ENCODE measurements around the gene GABPB1. TPM values are rescaled to one million over a fixed set of nuclear protein-coding genes. Genes with fewer than 3 reads are reported as not detected.
"Not testable (repeated sequence)": the region's sequence is repeated elsewhere in the genome, so short reads cannot be mapped to it uniquely, and the experiment has no call there.

GABPB1 gene
- total and polyA plus RNA-seq, 2 of the 13 experiments (the other 11 are each of a cell fraction or from before 2014, with no cell fraction given) = 17.5 to 39.5 TPM

DNA sequence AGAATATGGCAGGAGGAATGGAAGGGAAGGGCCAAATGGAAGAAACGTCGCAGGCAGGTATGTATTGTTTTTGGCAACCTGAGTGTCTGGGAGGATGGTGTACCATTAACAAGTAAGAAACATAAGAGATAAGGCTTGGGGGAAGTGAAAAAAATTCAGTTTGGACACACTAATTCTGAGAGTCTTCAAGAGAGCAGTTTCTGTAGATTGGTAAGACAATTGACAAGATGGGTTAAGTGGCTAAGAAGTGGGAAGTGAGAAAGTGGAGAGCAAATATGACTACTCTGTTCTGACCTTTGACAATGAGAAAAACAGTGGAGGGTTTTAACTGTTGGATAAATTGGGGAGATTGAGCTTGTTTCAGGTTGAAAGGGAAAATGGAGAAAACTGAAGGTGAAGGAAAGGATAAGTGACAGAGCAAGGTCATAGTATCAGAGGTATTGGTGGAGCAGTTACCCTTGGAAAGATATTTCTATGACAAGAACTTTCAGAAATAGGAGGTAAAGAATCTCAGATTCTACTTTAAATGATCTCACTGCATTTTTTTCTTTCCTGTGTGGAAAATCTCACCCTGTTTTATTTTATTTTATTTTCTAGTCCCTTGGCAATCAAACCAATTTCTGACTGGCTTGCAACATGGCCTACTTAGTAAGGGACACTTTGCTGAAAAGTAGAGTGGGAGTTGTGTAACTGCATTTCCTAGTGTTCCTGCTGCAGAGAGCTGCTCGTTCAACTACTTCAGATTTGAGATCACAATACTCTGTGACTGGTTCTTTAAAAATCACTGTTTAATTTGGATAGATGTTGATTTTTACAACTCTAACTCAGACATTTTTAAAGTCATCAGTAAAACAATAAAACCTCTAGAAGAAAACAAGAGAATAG is 23.1 kb upstream of the GABPB1 start (continued):
- TF ChIP-seq MBD4 (IDR thresholded peaks at IDR 0.05; ENCODE audit: borderline replicate concordance, low read length) = no peak
- TF ChIP-seq ZNF782 (CRISPR knock-in tag; IDR thresholded peaks at IDR 0.05; ENCODE audit: borderline replicate concordance) = no peak
- no peak for TF ChIP-seq HNRNPK (IDR thresholded peaks at IDR 0.05; ENCODE audit: low read depth, low read length, poor library complexity, severe bottlenecking)
- TF ChIP-seq ATF1 (CRISPR knock-in tag; IDR thresholded peaks at IDR 0.05) = no peak
- no peak for TF ChIP-seq ZNF180 (CRISPR knock-in tag; IDR thresholded peaks at IDR 0.05; ENCODE audit: borderline replicate concordance, low read depth)
- TF ChIP-seq, protein P1, sequence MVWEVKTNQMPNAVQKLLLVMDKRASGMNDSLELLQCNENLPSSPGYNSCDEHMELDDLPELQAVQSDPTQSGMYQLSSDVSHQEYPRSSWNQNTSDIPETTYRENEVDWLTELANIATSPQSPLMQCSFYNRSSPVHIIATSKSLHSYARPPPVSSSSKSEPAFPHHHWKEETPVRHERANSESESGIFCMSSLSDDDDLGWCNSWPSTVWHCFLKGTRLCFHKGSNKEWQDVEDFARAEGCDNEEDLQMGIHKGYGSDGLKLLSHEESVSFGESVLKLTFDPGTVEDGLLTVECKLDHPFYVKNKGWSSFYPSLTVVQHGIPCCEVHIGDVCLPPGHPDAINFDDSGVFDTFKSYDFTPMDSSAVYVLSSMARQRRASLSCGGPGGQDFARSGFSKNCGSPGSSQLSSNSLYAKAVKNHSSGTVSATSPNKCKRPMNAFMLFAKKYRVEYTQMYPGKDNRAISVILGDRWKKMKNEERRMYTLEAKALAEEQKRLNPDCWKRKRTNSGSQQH (CRISPR knock-in tag; IDR thresholded peaks at IDR 0.05; ENCODE audit: low read depth) = no peak
- TF ChIP-seq ZNF839 (CRISPR knock-in tag; IDR thresholded peaks at IDR 0.05; ENCODE audit: borderline replicate concordance) = no peak
- no peak for TF ChIP-seq SMARCE1 (IDR thresholded peaks at IDR 0.05; ENCODE audit: borderline replicate concordance)
- TF ChIP-seq STAT5B (CRISPR knock-in tag; IDR thresholded peaks at IDR 0.05) = no peak
- TF ChIP-seq CCDC6 (CRISPR knock-in tag; IDR thresholded peaks at IDR 0.05) = no peak
- no peak for TF ChIP-seq ZFY (CRISPR knock-in tag; IDR thresholded peaks at IDR 0.05)

DNA sequence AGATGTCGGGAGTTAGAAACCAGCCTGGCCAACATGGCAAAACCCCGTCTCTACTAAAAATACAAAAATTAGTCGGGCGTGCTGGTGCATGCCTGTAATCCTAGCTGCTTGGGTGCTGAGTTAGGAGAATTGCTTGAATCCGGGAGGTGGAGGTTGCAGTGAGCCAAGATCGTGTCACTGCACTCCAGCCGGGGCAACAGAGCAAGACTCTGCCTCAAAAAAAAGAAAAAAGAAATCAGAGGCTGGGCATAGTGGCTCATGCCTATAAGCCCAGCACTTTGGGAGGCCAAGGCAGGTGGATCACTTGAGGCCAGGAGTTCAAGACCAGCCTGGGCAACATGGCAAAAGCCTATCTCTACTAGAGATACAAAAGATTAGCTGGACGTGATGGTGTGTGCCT is 14.6 kb upstream of the GABPB1 start:
- peaks cover 10% of the 10 kb centered on the region for H3K4me1 ChIP-seq (ENCODE audit: insufficient read depth, low read length)
- H3K36me3 ChIP-seq (replicated peaks in 1 of 2; ENCODE audit: control insufficient read depth in 1 of 2, insufficient read depth in 2 of 2, low read length in 2 of 2); H3K79me2 ChIP-seq (ENCODE audit: insufficient read depth, low read length); H4K20me1 ChIP-seq (ENCODE audit: insufficient read depth, low read length); ATAC-seq; H3K27ac ChIP-seq (ENCODE audit: extremely low read length, insufficient read depth, low read length); intact Hi-C loops (cut with micrococcal nuclease; ENCODE audit: unreplicated experiment); H3K4me3 ChIP-seq (replicated peaks in 1 of 3; ENCODE audit: insufficient read depth in 1 of 3, low read depth in 2 of 3, low read length in 3 of 3); in situ Hi-C loops (cut with HindIII; ENCODE audit: extremely low pct_ligation_motif_present, low pct_unique_long_range_greater_than_20kb); BruUV-seq (replicated peaks); FAIRE-seq; H3K9me3 ChIP-seq (ENCODE audit: low read length); H3K4me2 ChIP-seq (ENCODE audit: low read depth, low read length); H3K9ac ChIP-seq (ENCODE audit: insufficient read depth, low read depth, low read length); H2AFZ ChIP-seq (ENCODE audit: low read length); H3K27me3 ChIP-seq (ENCODE audit: control insufficient read depth in 1 of 2, insufficient read depth in 2 of 2, low read length in 2 of 2); DNase-seq (ENCODE audit: low spot score); CTCF ChIA-PET (ENCODE audit: low intra/inter-chr PET ratio, low total read pairs): not testable (repeated sequence)
- TF ChIP-seq ZNF121 (CRISPR knock-in tag; IDR thresholded peaks at IDR 0.05) = peak; percentile 66; the same call in 1 of the 2 replicates
- WGBS (ENCODE audit: low lambda C conversion rate) = 92% methylated on average over 8 of the region's 8 CpGs
- POLR2A ChIA-PET = interaction anchor here (1.1 kb wide), 1 partner anchor 14 kb away, joined by 3 read pairs; the partner anchor contains the start of gene GABPB1

Data from HepG2 (cell line).